Measurements from ENCODE around the gene CBX1. TPM values are rescaled to one million over a fixed set of nuclear protein-coding genes. Genes with fewer than 3 reads are reported as not detected.

Gene CBX1
- polyA plus RNA-seq, 2 of the 4 experiments (the other 2 are of a cell fraction): 84.4 to 173 TPM

DNA sequence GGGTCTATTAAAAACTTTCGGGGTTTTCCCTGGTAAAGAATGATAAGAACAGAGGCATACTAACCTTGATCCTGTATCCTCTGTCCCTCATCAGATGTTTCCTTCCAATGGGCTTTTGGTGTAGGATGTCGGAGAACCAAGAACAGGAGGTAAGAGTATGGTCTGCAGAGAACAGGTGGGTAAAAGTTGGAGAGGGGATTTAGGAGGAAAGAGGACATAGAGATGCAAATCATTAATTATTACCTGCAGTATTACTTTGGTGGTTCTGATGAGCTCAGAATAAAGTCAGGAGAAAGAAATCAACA, 10.6 kb upstream of the CBX1 start:
- FAIRE-seq: no peak
- TF ChIP-seq ESRRA (IDR thresholded peaks at IDR 0.05; ENCODE audit: borderline replicate concordance, low read length): no peak
- 81% methylated on average over 2 of the region's 2 CpGs for WGBS (ENCODE audit: missing lambda C conversion rate)
- CTCF ChIA-PET: interaction anchor here (0.9 to 7.1 kb wide), 16 partner anchors 10 to 162 kb away, joined by 3 to 54 read pairs (median 4); partner anchors contain the start of gene CDK5RAP3
- H3K27ac ChIP-seq: no peak overlapping the region
- POLR2A ChIA-PET: no interaction called here
- no peak for DNase-seq (ENCODE audit: low read depth in 1 of 2, low spot score in 1 of 2)
- H3K4me3 ChIP-seq: no peak overlapping the region
- no peak for ATAC-seq
- no peak overlapping the region for H3K4me2 ChIP-seq
- no peaks in the 10 kb centered on the region for H3K9me3 ChIP-seq
- H3K4me1 ChIP-seq: peaks cover 9% of the 10 kb centered on the region

DNA sequence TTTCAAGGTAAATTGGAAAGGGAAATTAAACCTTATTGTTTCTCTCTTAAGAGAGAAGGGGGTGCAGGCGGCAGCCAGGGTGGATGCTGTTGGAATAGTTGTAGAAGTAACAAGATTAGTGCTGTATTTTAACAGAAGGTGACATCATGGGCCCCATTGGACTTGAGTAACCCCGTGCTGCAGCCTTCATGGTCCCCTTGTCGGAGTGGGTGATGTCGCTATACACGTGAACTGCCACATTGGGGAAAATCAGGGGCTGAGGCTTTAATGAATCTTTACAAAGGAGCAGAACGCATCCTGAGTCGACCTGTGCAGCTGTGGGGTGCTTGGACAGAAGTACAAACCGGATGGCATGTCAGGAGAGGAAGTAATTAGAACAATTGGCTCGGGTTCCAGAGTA, 9.5 kb upstream of the CBX1 start:
- WGBS (ENCODE audit: missing lambda C conversion rate): 87% methylated on average over 9 of the region's 9 CpGs
- CTCF ChIA-PET: interaction anchor here (0.9 to 7.1 kb wide), 7 partner anchors 13 to 83 kb away, joined by 3 to 54 read pairs (median 3); no protein-coding TSS in a partner anchor
- Histone ChIP-seq H3K4me2 (no peak overlapping the region), H3K27ac (no peak overlapping the region), H3K9me3 (no peaks in the 10 kb centered on the region), H3K4me3 (no peak overlapping the region), H3K4me1 (peaks cover 9% of the 10 kb centered on the region)
- ATAC-seq (no peak), DNase-seq (ENCODE audit: low read depth in 1 of 2, low spot score in 1 of 2) (no peak), FAIRE-seq (no peak)
- POLR2A ChIA-PET: no interaction called here
- TF ChIP-seq RFX5 (IDR thresholded peaks at IDR 0.05): no peak

DNA sequence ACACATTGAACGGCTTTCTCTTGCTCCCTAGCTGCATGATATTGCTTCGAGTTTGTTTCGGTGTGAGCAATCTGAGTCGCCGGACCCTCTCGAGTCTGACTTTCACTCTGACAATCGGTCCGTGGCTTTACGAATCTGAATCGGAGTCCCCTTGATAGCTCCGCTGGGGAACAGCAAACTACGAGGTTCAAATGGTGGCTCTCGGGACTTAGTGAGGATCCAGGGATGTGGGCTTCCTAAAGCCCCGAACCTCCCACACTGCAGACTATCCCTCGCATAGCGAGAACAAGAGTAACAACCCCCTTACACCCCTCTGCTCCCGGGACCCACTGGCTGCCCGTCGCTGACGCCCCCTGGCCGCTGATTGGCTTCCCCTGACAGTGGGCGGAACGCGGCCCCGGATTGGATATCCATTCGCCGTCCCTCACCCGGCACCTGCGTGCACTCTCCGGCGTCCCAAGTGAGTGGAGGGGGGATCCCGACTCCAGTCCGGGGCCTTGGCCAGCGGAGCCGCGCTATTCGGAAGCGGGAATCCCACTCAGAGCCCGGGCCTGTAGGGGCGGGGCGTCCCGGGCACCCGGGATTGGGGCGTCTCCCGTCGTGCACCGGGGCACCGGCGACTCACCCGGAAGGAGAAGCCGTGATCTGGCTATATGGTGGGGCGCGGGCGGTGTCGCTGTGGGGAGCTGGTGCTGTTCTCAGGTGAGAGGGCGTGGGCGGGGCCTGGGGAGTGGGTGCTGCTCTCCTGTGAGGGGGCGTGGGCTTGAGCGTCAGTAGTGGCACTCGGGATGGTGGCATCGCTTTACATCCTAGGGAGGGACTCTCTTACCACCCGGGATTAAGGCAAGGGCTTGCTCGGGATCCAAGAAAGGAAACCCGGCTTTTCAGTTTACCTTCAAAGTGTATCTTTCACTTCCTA, 6.1 kb upstream of the CBX1 start, which contains the start of gene SNX11:
Gene SNX11 (plus strand): TSS at position 630 of the 919 bp plus-strand sequence. CDS start 4,278 bp downstream, outside the sequence.
- Histone ChIP-seq H3K9me3 (no peaks in the 10 kb centered on the region), H3K4me3 (peak within 1 kb of the TSS; percentile 76), H3K4me1 (peaks cover 9% of the 10 kb centered on the region), H3K4me2 (peak within 1 kb of the TSS; percentile 76), H3K27ac (peak within 1 kb of the TSS; percentile 91 to 92)
- DNase-seq (ENCODE audit: low read depth in 1 of 2, low spot score in 1 of 2): peak; percentile 90 to 93
- FAIRE-seq: no peak
- ATAC-seq: peak; percentile 97 to 99
- WGBS (ENCODE audit: missing lambda C conversion rate): under 1% methylated on average over 51 of the region's 64 CpGs
- ChIA-PET POLR2A (interaction anchor here (0.5 to 2.9 kb wide), 8 partner anchors 9 to 497 kb away, joined by 3 to 18 read pairs (median 4); partner anchors contain the start of genes HOXB6 and NFE2L1), CTCF (interaction anchor here (0.5 to 7.1 kb wide), 17 partner anchors 11 to 1326 kb away, joined by 3 to 54 read pairs (median 3); no protein-coding TSS in a partner anchor)
- no peak for TF ChIP-seq HOXB5 (CRISPR knock-in tag; IDR thresholded peaks at IDR 0.05)
- TF ChIP-seq, protein P1, sequence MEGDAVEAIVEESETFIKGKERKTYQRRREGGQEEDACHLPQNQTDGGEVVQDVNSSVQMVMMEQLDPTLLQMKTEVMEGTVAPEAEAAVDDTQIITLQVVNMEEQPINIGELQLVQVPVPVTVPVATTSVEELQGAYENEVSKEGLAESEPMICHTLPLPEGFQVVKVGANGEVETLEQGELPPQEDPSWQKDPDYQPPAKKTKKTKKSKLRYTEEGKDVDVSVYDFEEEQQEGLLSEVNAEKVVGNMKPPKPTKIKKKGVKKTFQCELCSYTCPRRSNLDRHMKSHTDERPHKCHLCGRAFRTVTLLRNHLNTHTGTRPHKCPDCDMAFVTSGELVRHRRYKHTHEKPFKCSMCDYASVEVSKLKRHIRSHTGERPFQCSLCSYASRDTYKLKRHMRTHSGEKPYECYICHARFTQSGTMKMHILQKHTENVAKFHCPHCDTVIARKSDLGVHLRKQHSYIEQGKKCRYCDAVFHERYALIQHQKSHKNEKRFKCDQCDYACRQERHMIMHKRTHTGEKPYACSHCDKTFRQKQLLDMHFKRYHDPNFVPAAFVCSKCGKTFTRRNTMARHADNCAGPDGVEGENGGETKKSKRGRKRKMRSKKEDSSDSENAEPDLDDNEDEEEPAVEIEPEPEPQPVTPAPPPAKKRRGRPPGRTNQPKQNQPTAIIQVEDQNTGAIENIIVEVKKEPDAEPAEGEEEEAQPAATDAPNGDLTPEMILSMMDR (IDR thresholded peaks at IDR 0.05): no peak
- no peak for TF ChIP-seq HDAC2 (IDR thresholded peaks at IDR 0.05)
- TF ChIP-seq FOSL2 (IDR thresholded peaks at IDR 0.05): no peak
- TF ChIP-seq FOSL2 (CRISPR knock-in tag; IDR thresholded peaks at IDR 0.05): no peak; the same call in 1 of the 2 replicates
- TF ChIP-seq CBX2 (IDR thresholded peaks at IDR 0.05; ENCODE audit: borderline replicate concordance, low read depth): no peak
- TF ChIP-seq, protein P2, sequence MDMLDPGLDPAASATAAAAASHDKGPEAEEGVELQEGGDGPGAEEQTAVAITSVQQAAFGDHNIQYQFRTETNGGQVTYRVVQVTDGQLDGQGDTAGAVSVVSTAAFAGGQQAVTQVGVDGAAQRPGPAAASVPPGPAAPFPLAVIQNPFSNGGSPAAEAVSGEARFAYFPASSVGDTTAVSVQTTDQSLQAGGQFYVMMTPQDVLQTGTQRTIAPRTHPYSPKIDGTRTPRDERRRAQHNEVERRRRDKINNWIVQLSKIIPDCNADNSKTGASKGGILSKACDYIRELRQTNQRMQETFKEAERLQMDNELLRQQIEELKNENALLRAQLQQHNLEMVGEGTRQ (IDR thresholded peaks at IDR 0.05): no peak
- TF ChIP-seq MAZ (IDR thresholded peaks at IDR 0.05; ENCODE audit: borderline replicate concordance, low read depth, low read length): peak; percentile 41; the same call in 1 of the 2 replicates
- TF ChIP-seq, protein P3, sequence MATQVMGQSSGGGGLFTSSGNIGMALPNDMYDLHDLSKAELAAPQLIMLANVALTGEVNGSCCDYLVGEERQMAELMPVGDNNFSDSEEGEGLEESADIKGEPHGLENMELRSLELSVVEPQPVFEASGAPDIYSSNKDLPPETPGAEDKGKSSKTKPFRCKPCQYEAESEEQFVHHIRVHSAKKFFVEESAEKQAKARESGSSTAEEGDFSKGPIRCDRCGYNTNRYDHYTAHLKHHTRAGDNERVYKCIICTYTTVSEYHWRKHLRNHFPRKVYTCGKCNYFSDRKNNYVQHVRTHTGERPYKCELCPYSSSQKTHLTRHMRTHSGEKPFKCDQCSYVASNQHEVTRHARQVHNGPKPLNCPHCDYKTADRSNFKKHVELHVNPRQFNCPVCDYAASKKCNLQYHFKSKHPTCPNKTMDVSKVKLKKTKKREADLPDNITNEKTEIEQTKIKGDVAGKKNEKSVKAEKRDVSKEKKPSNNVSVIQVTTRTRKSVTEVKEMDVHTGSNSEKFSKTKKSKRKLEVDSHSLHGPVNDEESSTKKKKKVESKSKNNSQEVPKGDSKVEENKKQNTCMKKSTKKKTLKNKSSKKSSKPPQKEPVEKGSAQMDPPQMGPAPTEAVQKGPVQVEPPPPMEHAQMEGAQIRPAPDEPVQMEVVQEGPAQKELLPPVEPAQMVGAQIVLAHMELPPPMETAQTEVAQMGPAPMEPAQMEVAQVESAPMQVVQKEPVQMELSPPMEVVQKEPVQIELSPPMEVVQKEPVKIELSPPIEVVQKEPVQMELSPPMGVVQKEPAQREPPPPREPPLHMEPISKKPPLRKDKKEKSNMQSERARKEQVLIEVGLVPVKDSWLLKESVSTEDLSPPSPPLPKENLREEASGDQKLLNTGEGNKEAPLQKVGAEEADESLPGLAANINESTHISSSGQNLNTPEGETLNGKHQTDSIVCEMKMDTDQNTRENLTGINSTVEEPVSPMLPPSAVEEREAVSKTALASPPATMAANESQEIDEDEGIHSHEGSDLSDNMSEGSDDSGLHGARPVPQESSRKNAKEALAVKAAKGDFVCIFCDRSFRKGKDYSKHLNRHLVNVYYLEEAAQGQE (IDR thresholded peaks at IDR 0.05): no peak
- TF ChIP-seq ZSCAN20 (CRISPR knock-in tag; IDR thresholded peaks at IDR 0.05): no peak
- no peak for TF ChIP-seq EHF (CRISPR knock-in tag; IDR thresholded peaks at IDR 0.05)
- TF ChIP-seq PHF8 (IDR thresholded peaks at IDR 0.05; ENCODE audit: borderline replicate concordance, low read depth): peak; percentile 71; the same call in 1 of the 2 replicates
- no peak for TF ChIP-seq CEBPB (IDR thresholded peaks at IDR 0.05)
- TF ChIP-seq HOXB13 (CRISPR knock-in tag; IDR thresholded peaks at IDR 0.05; ENCODE audit: low read depth): no peak
- TF ChIP-seq JUNB (IDR thresholded peaks at IDR 0.05): no peak
- TF ChIP-seq POLR2AphosphoS2 (conservative IDR thresholded peaks at IDR 0.05; ENCODE audit: low read length): no peak
- no peak for TF ChIP-seq ZFP36 (IDR thresholded peaks at IDR 0.05; ENCODE audit: borderline replicate concordance, partially characterized antibody)
- no peak for TF ChIP-seq TFCP2L1 (CRISPR knock-in tag; IDR thresholded peaks at IDR 0.05)
- TF ChIP-seq MYC (IDR thresholded peaks at IDR 0.05; ENCODE audit: borderline replicate concordance, low read length): no peak
- no peak; the same call in 1 of the 2 replicates for TF ChIP-seq GATA3 (IDR thresholded peaks at IDR 0.05; ENCODE audit: borderline replicate concordance)
- TF ChIP-seq, protein P4, sequence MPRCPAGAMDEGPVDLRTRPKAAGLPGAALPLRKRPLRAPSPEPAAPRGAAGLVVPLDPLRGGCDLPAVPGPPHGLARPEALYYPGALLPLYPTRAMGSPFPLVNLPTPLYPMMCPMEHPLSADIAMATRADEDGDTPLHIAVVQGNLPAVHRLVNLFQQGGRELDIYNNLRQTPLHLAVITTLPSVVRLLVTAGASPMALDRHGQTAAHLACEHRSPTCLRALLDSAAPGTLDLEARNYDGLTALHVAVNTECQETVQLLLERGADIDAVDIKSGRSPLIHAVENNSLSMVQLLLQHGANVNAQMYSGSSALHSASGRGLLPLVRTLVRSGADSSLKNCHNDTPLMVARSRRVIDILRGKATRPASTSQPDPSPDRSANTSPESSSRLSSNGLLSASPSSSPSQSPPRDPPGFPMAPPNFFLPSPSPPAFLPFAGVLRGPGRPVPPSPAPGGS (IDR thresholded peaks at IDR 0.05): peak; percentile 62; the same call in 2 of the 3 replicates
- peak; percentile 52; the same call in 1 of the 2 replicates for TF ChIP-seq RFX5 (IDR thresholded peaks at IDR 0.05)
- TF ChIP-seq NPAS2 (CRISPR knock-in tag; IDR thresholded peaks at IDR 0.05; ENCODE audit: borderline replicate concordance): no peak
- TF ChIP-seq SMC3 (IDR thresholded peaks at IDR 0.05): no peak

Data from A549 (cell line).